Stimulated activated memory B cell treated with anti-CD40 and anti-IgM and Interleukin-4, amounts not matched to agents 10 μg/mL and 1 μg/mL and 100 μg/mL, for 72 hours (primary cell): ENCODE measurements around the gene PUM1.

Source experiments
- ATAC-seq: fragments of 150-1000 bp; cut with Tn5 transposase; 2 replicates; pipeline ENCODE4 v1.10.0; 2021
- H3K27ac Mint-ChIP-seq: one replicate; pipeline ENCODE4 v1.8.0; 2022; ENCODE audit warnings: mild to moderate bottlenecking, mixed read lengths
- H3K27me3 Mint-ChIP-seq: one replicate; pipeline ENCODE4 v1.8.0; 2022; ENCODE audit warnings: mixed read lengths
- H3K36me3 Mint-ChIP-seq: one replicate; pipeline ENCODE4 v1.8.0; 2022; ENCODE audit warnings: mixed read lengths
- H3K4me1 Mint-ChIP-seq: one replicate; pipeline ENCODE4 v1.8.0; 2022; ENCODE audit warnings: mixed read lengths
- H3K4me3 Mint-ChIP-seq: one replicate; pipeline ENCODE4 v1.8.0; 2022; ENCODE audit warnings: mild to moderate bottlenecking, moderate library complexity, mixed read lengths
- H3K9me3 Mint-ChIP-seq: one replicate; pipeline ENCODE4 v1.8.0; 2022; ENCODE audit warnings: mixed read lengths

Gene PUM1

GRCh38 chr1:31020007-31020790 lies 45.3 kb downstream of the PUM1 start:
- Mint-ChIP-seq H3K4me3 (no peak overlapping the region), H3K9me3 (no peaks in the 10 kb centered on the region), H3K4me1 (peaks cover 61% of the 10 kb centered on the region), H3K36me3 (peaks cover 37% of the 10 kb centered on the region), H3K27ac (peak overlapping the region; percentile 26), H3K27me3 (no peaks in the 10 kb centered on the region)
- no peak for ATAC-seq

- H3K9me3 Mint-ChIP-seq = no peaks in the 10 kb centered on the region
- no peaks in the 10 kb centered on the region for H3K27me3 Mint-ChIP-seq
- H3K4me1 Mint-ChIP-seq = peaks cover 53% of the 10 kb centered on the region
- no peak overlapping the region for H3K4me3 Mint-ChIP-seq
- no peak for ATAC-seq
- H3K27ac Mint-ChIP-seq = peak overlapping the region; percentile 26
- H3K36me3 Mint-ChIP-seq = peaks cover 37% of the 10 kb centered on the region
These were observed 46.1 kb downstream of the PUM1 start for GRCh38 chr1:31019401-31019800.

- no peaks in the 10 kb centered on the region for H3K9me3 Mint-ChIP-seq
- peaks cover 37% of the 10 kb centered on the region for H3K36me3 Mint-ChIP-seq
- H3K4me3 Mint-ChIP-seq = no peak overlapping the region
- no peak for ATAC-seq
- peak overlapping the region; percentile 48 for H3K27ac Mint-ChIP-seq
- no peaks in the 10 kb centered on the region for H3K27me3 Mint-ChIP-seq
- peaks cover 55% of the 10 kb centered on the region for H3K4me1 Mint-ChIP-seq
These were observed 48.6 kb downstream of the PUM1 start for GRCh38 chr1:31016868-31017267.

- Mint-ChIP-seq H3K9me3 (no peaks in the 10 kb centered on the region), H3K36me3 (peaks cover 20% of the 10 kb centered on the region), H3K27ac (peak overlapping the region; percentile 54), H3K27me3 (no peaks in the 10 kb centered on the region), H3K4me1 (peaks cover 52% of the 10 kb centered on the region), H3K4me3 (no peak overlapping the region)
- peak; percentile 84 for ATAC-seq
These were observed 52.2 kb downstream of the PUM1 start for GRCh38 chr1:31013187-31013864.

GRCh38 chr1:31012210-31012924 lies 53.1 kb downstream of the PUM1 start:
- H3K9me3 Mint-ChIP-seq = peaks cover 2% of the 10 kb centered on the region
- peak overlapping the region; percentile 54 for H3K27ac Mint-ChIP-seq
- no peaks in the 10 kb centered on the region for H3K27me3 Mint-ChIP-seq
- peaks cover 57% of the 10 kb centered on the region for H3K4me1 Mint-ChIP-seq
- no peak overlapping the region for H3K4me3 Mint-ChIP-seq
- no peak for ATAC-seq
- H3K36me3 Mint-ChIP-seq = peaks cover 26% of the 10 kb centered on the region

GRCh38 chr1:31011719-31012118 lies 53.8 kb downstream of the PUM1 start:
- ATAC-seq = no peak
- H3K36me3 Mint-ChIP-seq = peaks cover 21% of the 10 kb centered on the region
- peaks cover 54% of the 10 kb centered on the region for H3K4me1 Mint-ChIP-seq
- no peak overlapping the region for H3K4me3 Mint-ChIP-seq
- peaks cover 2% of the 10 kb centered on the region for H3K9me3 Mint-ChIP-seq
- no peaks in the 10 kb centered on the region for H3K27me3 Mint-ChIP-seq
- no peak overlapping the region for H3K27ac Mint-ChIP-seq

GRCh38 chr1:31010086-31010989 lies 55.2 kb downstream of the PUM1 start:
- Mint-ChIP-seq H3K36me3 (peaks cover 33% of the 10 kb centered on the region), H3K27me3 (no peaks in the 10 kb centered on the region), H3K27ac (peak overlapping the region; percentile 70), H3K9me3 (peaks cover 2% of the 10 kb centered on the region), H3K4me3 (no peak overlapping the region), H3K4me1 (peaks cover 60% of the 10 kb centered on the region)
- ATAC-seq = peak; percentile 88

GRCh38 chr1:31007462-31007991 lies 58.0 kb downstream of the PUM1 start:
- peaks cover 2% of the 10 kb centered on the region for H3K9me3 Mint-ChIP-seq
- peaks cover 44% of the 10 kb centered on the region for H3K36me3 Mint-ChIP-seq
- peak overlapping the region; percentile 85 for H3K27ac Mint-ChIP-seq
- no peaks in the 10 kb centered on the region for H3K27me3 Mint-ChIP-seq
- ATAC-seq = peak; percentile 81
- H3K4me1 Mint-ChIP-seq = peaks cover 56% of the 10 kb centered on the region
- peak overlapping the region; percentile 38 for H3K4me3 Mint-ChIP-seq

GRCh38 chr1:31006747-31007146 lies 58.8 kb downstream of the PUM1 start:
- H3K27ac Mint-ChIP-seq = peak overlapping the region; percentile 85
- peaks cover 48% of the 10 kb centered on the region for H3K4me1 Mint-ChIP-seq

GRCh38 chr1:31005617-31006166 lies 59.8 kb downstream of the PUM1 start:
- H3K27ac Mint-ChIP-seq = peak overlapping the region; percentile 41
- ATAC-seq = no peak
- H3K27me3 Mint-ChIP-seq = no peaks in the 10 kb centered on the region
- H3K4me3 Mint-ChIP-seq = no peak overlapping the region
- peaks cover 44% of the 10 kb centered on the region for H3K36me3 Mint-ChIP-seq
- peaks cover 42% of the 10 kb centered on the region for H3K4me1 Mint-ChIP-seq
- H3K9me3 Mint-ChIP-seq = peaks cover 2% of the 10 kb centered on the region

More at GRCh38 chr1:31006747-31007146, 58.8 kb downstream of the PUM1 start:
- Mint-ChIP-seq H3K9me3 (peaks cover 2% of the 10 kb centered on the region), H3K27me3 (no peaks in the 10 kb centered on the region), H3K36me3 (peaks cover 44% of the 10 kb centered on the region), H3K4me3 (no peak overlapping the region)
- no peak for ATAC-seq

- peaks cover 37% of the 10 kb centered on the region for H3K4me1 Mint-ChIP-seq
- H3K36me3 Mint-ChIP-seq = peaks cover 44% of the 10 kb centered on the region
These were observed 60.3 kb downstream of the PUM1 start for GRCh38 chr1:31005198-31005597.

GRCh38 chr1:31004231-31004621 lies 61.3 kb downstream of the PUM1 start:
- peak overlapping the region; percentile 43 for H3K27ac Mint-ChIP-seq
- ATAC-seq = no peak
- peaks cover 2% of the 10 kb centered on the region for H3K9me3 Mint-ChIP-seq
- H3K4me3 Mint-ChIP-seq = no peak overlapping the region
- peaks cover 44% of the 10 kb centered on the region for H3K36me3 Mint-ChIP-seq
- no peaks in the 10 kb centered on the region for H3K27me3 Mint-ChIP-seq
- peaks cover 30% of the 10 kb centered on the region for H3K4me1 Mint-ChIP-seq

More at GRCh38 chr1:31005198-31005597, 60.3 kb downstream of the PUM1 start:
- H3K4me3 Mint-ChIP-seq = no peak overlapping the region
- no peaks in the 10 kb centered on the region for H3K27me3 Mint-ChIP-seq
- H3K27ac Mint-ChIP-seq = peak overlapping the region; percentile 41
- ATAC-seq = no peak
- H3K9me3 Mint-ChIP-seq = peaks cover 2% of the 10 kb centered on the region

- Mint-ChIP-seq H3K4me3 (no peak overlapping the region), H3K36me3 (peaks cover 45% of the 10 kb centered on the region), H3K9me3 (peaks cover 2% of the 10 kb centered on the region), H3K4me1 (peaks cover 30% of the 10 kb centered on the region), H3K27ac (peak overlapping the region; percentile 43), H3K27me3 (no peaks in the 10 kb centered on the region)
- no peak for ATAC-seq
These were observed 61.8 kb downstream of the PUM1 start for GRCh38 chr1:31003613-31004230.

- peaks cover 45% of the 10 kb centered on the region for H3K36me3 Mint-ChIP-seq
- no peaks in the 10 kb centered on the region for H3K9me3 Mint-ChIP-seq
- H3K4me1 Mint-ChIP-seq = peaks cover 36% of the 10 kb centered on the region
- ATAC-seq = no peak
- no peak overlapping the region for H3K27ac Mint-ChIP-seq
- no peaks in the 10 kb centered on the region for H3K27me3 Mint-ChIP-seq
- no peak overlapping the region for H3K4me3 Mint-ChIP-seq
These were observed 65.2 kb downstream of the PUM1 start for GRCh38 chr1:31000301-31000700.
